GM10248 (cell line): ENCODE data around the gene C6orf15.

Experiments
- CTCF ChIA-PET: fragments of 300-600 bp; sonication (Branson Sonifier 250); formaldehyde crosslinking; extraction: SDS; loops from one replicate; lab custom pipeline; 2021; ENCODE audit warnings: antibody characterized with exemption; lab: Yijun Ruan, JAX
- POLR2A ChIA-PET: fragments of 350-650 bp; sonication (Branson Sonifier 250); formaldehyde crosslinking; extraction: SDS; loops from one replicate; lab custom pipeline; 2020; ENCODE audit warnings: antibody characterized with exemption; lab: Yijun Ruan, JAX
- DNase-seq: peaks from one replicate; pipeline ENCODE4 v3.0.0; 2012; ENCODE audit errors: extremely low spot score
- TF ChIP-seq, protein P1 (sequence below): IDR thresholded peaks from 2 replicates; pipeline ENCODE4 v1.5.1; 2012; ENCODE audit warnings: mild to moderate bottlenecking, low read depth; ENCODE audit errors: extremely low read depth, missing control alignments, control extremely low read depth

C6orf15 gene

DNA sequence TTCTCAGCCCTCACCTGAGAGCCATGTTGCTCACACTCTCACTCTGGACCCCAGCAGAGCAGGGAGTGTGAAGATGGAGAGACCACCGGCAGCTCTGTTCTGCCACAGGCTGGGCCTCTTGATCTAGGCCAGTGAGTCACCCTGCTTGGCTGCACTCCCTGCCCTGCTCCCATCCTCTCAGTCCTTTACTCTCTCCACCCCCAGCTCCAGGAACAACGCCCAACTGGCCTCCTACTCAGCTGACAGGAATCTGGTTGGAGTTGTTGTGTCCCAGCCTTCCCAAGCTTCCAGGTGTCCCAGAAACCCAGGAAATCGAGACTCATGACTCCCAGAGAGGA, 2.1 kb upstream of the C6orf15 start, which contains the start of gene PSORS1C1:
PSORS1C1 (plus strand) TSS at position 260 of the 338 bp plus-strand sequence. CDS start 14,833 bp downstream, outside the sequence.
- ChIA-PET CTCF (interaction anchor here (0.9 to 6.7 kb wide), 2 partner anchors 14 to 27 kb away, joined by 3 to 72 read pairs; no protein-coding TSS in a partner anchor), POLR2A (no interaction called here)
- TF ChIP-seq, protein P1, sequence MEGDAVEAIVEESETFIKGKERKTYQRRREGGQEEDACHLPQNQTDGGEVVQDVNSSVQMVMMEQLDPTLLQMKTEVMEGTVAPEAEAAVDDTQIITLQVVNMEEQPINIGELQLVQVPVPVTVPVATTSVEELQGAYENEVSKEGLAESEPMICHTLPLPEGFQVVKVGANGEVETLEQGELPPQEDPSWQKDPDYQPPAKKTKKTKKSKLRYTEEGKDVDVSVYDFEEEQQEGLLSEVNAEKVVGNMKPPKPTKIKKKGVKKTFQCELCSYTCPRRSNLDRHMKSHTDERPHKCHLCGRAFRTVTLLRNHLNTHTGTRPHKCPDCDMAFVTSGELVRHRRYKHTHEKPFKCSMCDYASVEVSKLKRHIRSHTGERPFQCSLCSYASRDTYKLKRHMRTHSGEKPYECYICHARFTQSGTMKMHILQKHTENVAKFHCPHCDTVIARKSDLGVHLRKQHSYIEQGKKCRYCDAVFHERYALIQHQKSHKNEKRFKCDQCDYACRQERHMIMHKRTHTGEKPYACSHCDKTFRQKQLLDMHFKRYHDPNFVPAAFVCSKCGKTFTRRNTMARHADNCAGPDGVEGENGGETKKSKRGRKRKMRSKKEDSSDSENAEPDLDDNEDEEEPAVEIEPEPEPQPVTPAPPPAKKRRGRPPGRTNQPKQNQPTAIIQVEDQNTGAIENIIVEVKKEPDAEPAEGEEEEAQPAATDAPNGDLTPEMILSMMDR = no peak
- no peak for DNase-seq

DNA sequence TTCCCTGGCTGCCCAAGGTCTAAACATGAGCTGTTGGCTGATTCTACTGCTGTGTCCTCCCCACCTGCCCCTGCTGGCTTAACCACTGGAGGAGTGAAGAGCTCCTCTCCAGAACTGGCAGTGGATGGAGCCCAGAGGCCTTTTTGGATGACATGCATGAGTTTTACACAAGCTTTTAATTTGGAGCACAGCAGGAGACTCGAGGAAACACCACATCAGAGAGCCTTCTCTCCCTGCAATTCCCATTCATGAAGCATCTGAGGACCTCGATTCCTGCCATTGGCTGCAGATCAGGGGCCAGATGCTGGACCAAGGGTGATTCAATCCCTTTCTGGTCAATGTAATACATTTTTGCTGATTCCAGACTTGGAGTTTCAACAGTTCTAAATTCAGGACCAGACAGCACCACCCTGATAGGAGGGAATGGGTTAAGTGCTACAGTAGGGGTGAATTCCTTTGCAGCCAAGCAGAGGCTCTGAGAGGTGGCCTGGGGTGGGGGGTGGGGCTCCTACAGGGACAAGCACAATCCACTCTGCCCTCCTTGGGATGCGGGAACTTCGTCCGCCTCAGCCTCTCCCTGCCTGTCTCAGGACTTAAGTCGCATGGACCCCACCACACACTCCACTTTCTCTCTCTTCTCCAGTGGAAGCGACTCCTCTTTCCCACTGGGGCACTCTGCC, 1.6 kb upstream of the C6orf15 start:
- ChIA-PET POLR2A (no interaction called here), CTCF (interaction anchor here (0.9 kb wide), 2 partner anchors 20 to 27 kb away, joined by 3 read pairs; no protein-coding TSS in a partner anchor)
- no peak for DNase-seq
- TF ChIP-seq, protein P1 = no peak

DNA sequence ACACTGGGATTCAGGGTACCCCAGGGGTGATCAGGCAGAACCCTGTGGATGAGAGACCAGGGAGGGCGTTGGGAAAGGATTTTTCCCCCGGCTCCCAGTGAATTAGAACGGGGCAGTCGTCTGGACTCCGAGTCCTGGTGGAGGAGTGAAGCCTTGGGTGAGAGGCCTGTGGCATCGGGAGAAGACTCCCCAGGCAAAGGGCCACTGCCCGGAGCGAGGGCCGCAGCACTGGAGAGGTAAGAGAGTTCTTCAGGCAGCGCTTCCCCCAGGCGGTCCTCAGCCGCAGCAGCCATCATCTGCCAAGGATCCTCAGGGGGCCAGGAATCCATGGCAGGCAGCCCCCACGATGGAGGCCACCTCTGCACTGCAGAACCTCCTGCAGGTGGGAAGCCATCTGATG, 663 bp downstream of the C6orf15 start:
- ChIA-PET POLR2A (no interaction called here), CTCF (interaction anchor here (1.4 to 1.9 kb wide), 3 partner anchors 9 to 24 kb away, joined by 4 to 6 read pairs (median 4); no protein-coding TSS in a partner anchor)
- no peak for DNase-seq
- TF ChIP-seq, protein P1 = no peak

DNA sequence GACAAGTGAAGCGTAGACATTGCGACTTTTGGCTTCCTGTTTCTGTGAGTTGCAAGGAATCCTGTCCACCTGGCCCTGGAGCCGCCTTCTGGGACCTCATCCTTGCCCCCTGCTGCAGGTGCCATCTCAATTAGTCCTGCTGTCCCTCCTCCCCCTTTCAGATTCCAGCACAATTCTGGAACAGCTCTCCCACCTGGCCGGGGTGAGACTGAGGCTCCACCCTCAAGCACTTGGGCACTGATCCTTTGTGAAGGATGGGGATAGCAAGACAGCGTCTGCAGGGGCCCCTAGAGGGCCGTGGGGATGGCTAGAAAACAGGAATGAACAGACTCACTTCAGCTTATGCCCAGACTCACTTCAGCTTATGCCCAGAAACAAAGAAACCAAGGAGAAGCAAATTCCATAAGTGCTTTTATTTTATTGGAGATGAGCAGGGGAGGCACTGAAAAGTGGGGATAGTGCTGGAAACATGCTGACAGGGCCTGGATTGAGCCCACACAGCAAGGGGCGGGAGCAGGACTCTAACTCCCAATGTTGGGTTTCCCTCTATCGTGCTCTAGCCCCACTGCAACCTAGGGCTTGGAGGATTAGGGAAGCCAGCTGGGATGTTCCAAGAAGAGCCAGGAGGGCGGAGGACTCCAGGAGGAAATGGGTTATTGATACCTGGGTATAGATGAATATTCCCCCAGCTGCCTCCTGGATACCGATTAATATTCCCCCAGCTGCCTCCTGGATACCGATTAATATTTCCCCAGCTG, 1.4 kb downstream of the C6orf15 start:
- TF ChIP-seq, protein P1 = no peak
- DNase-seq = no peak
- ChIA-PET POLR2A (no interaction called here), CTCF (interaction anchor here (0.7 to 1.9 kb wide), 6 partner anchors 13 to 32 kb away, joined by 3 to 6 read pairs (median 4); no protein-coding TSS in a partner anchor)

DNA sequence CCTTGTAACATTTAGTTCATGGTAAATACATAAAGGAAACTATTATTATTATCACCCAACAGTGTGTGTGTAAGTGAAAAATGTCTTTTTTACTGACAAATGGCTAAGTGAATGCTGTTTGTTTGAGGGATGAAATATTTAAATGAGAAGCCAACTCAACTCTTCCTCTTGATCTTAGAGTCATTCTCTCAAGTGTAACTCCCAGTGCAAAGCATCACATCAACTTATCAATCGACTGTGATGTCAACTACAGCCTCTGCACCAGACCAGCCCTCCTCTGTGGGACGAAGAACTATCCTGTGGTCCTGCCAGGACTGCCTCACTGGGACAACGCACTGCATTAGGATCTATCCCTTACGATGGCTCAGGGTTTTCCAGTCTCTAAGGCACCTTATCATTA, 5.3 kb downstream of the C6orf15 start:
- no peak for DNase-seq
- CTCF ChIA-PET = interaction anchor here (1.3 kb wide), 1 partner anchor 11 kb away, joined by 4 read pairs; no protein-coding TSS in a partner anchor
- POLR2A ChIA-PET = no interaction called here
- TF ChIP-seq, protein P1 = no peak

DNA sequence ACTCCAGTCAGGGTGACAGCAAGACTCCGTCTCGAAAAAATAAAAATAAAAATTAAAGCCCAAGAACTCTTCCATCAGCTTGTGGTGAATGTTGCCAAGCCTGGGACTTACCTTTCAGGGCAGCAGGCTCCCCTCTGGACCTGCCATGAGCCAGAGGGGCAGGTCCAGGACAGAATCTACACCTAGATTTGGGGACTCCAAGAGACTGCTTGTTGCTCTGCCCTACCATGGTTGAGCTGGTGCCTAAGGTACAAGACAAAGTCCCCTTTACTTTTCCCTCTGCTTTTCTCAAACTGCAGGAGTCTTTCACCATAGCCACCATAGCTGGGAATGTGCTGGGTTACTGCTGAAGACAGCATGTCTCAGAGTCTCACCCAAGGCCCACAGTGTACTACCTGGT, 9.2 kb downstream of the C6orf15 start:
- TF ChIP-seq, protein P1 = no peak
- DNase-seq = no peak
- CTCF ChIA-PET = interaction anchor here (1.1 to 2.8 kb wide), 10 partner anchors 9 to 34 kb away, joined by 3 to 20 read pairs (median 4); partner anchors contain the start of gene C6orf15
- POLR2A ChIA-PET = no interaction called here
